Medulla oblongata (tissue), 1 donor: ENCODE results near the gene BATF2.
"Not testable (repeated sequence)": the region's sequence is repeated elsewhere in the genome, so short reads cannot be mapped to it uniquely, and the experiment has no call there.

Source experiments
- DNase-seq: peaks from one replicate; pipeline ENCODE4 v3.0.0-alpha.2; 2015; ENCODE audit errors: extremely low spot score

The BATF2 gene

GRCh38 chr11:65013888-65014725, 17.3 kb upstream of the BATF2 start, which contains the start of gene ARL2:
Gene ARL2 (plus strand): TSS chr11:65014160. CDS start chr11:65014208, 48 bp downstream.
- peak; percentile 94 for DNase-seq

- peak; percentile 93 for DNase-seq
These were observed 16.5 kb upstream of the BATF2 start for GRCh38 chr11:65013130-65013887.

GRCh38 chr11:65008873-65009272, 12.1 kb upstream of the BATF2 start:
- no peak for DNase-seq

- no peak for DNase-seq
These were observed 11.2 kb upstream of the BATF2 start for GRCh38 chr11:65008016-65008415.

- DNase-seq = not testable (repeated sequence)
These were observed 7.2 kb upstream of the BATF2 start for GRCh38 chr11:65003968-65004367.

GRCh38 chr11:65003282-65003681, 6.5 kb upstream of the BATF2 start:
- no peak for DNase-seq

- DNase-seq = no peak
These were observed 5.9 kb upstream of the BATF2 start for GRCh38 chr11:65002706-65003105.

- no peak for DNase-seq
These were observed 2.7 kb upstream of the BATF2 start for GRCh38 chr11:64999478-64999877.

- no peak for DNase-seq
These were observed 2.1 kb upstream of the BATF2 start for GRCh38 chr11:64998690-64999431.

GRCh38 chr11:64998141-64998540, 1.4 kb upstream of the BATF2 start:
- DNase-seq = no peak

GRCh38 chr11:64996327-64996709, 453 bp downstream of the BATF2 start:
- DNase-seq = no peak

GRCh38 chr11:64994318-64994717, 2.5 kb downstream of the BATF2 start:
- no peak for DNase-seq

GRCh38 chr11:64990222-64990923, 6.4 kb downstream of the BATF2 start:
- no peak for DNase-seq

GRCh38 chr11:64989416-64989815, 7.4 kb downstream of the BATF2 start:
- no peak for DNase-seq

- DNase-seq = no peak
These were observed 8.5 kb downstream of the BATF2 start for GRCh38 chr11:64987998-64988854.

- DNase-seq = not testable (repeated sequence)
These were observed 13.4 kb downstream of the BATF2 start for GRCh38 chr11:64983339-64983738.

- no peak for DNase-seq
These were observed 20.1 kb downstream of the BATF2 start for GRCh38 chr11:64976651-64977050.

GRCh38 chr11:64974124-64974523, 22.6 kb downstream of the BATF2 start:
- no peak for DNase-seq

GRCh38 chr11:64971421-64972233, 25.1 kb downstream of the BATF2 start, which contains the start of gene MAJIN:
Gene MAJIN (minus strand): TSS chr11:64972108. CDS start chr11:64959405, 12,703 bp downstream.
- peak; percentile 68 for DNase-seq

- no peak for DNase-seq
These were observed 26.0 kb downstream of the BATF2 start for GRCh38 chr11:64970731-64971151.
